Kidney epithelial cell (primary cell): Measurements from ENCODE around the gene CTNNBL1. TPM values are rescaled to one million over a fixed set of nuclear protein-coding genes. Genes with fewer than 3 reads are reported as not detected.

Source experiments
- DNase-seq: peaks from one replicate; pipeline ENCODE4 v3.0.0-alpha.2; 2010; ENCODE audit warnings: low read depth
- H3K27me3 ChIP-seq: 2 replicates; pipeline ENCODE4 v1.6.0; 2011; ENCODE audit warnings: low read length; ENCODE audit not compliant: control insufficient read depth, insufficient read depth
- H3K36me3 ChIP-seq: 2 replicates; pipeline ENCODE4 v1.5.1; 2011; ENCODE audit warnings: low read length; ENCODE audit not compliant: control insufficient read depth, insufficient read depth
- H3K4me3 ChIP-seq: 2 replicates; pipeline ENCODE4 v1.5.1; 2011; ENCODE audit warnings: low read depth, mild to moderate bottlenecking, control low read depth, low read length
- total RNA-seq: library from RNA; depleted of rRNA; stranded (reverse); fragments of >200 nt; gene quantifications from 2 replicates; pipeline ENCODE4 v1.2.3, GENCODE V29; 2015
- TF ChIP-seq, protein P1 (sequence below): IDR thresholded peaks from 2 replicates; pipeline ENCODE4 v1.5.1; 2011; ENCODE audit warnings: mild to moderate bottlenecking, moderate library complexity, low read length, control low read depth, inconsistent platforms; ENCODE audit not compliant: insufficient read depth, poor library complexity, severe bottlenecking

The CTNNBL1 gene
- total RNA-seq, 1 donor from 2014 or later, result 40.5 TPM

DNA sequence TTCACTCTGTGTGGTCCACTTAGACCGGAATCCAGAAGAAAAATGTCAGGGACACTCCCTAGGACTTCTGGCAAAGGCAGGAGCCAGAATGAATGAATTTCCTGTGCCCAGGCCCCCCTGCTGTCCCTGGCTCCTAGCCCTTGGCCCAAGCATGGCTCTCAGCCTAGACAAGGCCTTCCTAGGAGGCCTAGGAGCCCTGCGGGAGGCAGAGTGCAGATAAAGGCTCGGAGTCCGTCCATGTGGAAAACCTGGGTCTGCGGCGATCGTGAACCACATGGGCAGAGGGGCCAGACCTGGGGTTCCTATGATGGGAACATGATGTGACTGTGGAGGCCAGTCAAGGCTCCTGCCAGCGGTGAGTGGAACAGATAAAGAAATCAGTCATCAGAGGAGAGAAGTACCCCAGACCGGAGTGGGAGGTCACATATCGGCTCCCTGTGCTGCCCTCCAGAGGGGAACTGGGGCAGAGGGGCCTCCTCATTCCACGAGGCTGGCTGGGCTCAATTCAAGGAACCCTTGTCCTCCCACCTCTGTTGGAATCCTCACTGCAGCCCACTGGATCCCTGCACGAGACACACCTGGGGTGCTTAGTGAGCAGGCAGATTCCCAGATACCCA is 203.2 kb downstream of the CTNNBL1 start:
- DNase-seq, result no peak
- TF ChIP-seq, protein P1, sequence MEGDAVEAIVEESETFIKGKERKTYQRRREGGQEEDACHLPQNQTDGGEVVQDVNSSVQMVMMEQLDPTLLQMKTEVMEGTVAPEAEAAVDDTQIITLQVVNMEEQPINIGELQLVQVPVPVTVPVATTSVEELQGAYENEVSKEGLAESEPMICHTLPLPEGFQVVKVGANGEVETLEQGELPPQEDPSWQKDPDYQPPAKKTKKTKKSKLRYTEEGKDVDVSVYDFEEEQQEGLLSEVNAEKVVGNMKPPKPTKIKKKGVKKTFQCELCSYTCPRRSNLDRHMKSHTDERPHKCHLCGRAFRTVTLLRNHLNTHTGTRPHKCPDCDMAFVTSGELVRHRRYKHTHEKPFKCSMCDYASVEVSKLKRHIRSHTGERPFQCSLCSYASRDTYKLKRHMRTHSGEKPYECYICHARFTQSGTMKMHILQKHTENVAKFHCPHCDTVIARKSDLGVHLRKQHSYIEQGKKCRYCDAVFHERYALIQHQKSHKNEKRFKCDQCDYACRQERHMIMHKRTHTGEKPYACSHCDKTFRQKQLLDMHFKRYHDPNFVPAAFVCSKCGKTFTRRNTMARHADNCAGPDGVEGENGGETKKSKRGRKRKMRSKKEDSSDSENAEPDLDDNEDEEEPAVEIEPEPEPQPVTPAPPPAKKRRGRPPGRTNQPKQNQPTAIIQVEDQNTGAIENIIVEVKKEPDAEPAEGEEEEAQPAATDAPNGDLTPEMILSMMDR, result peak; percentile 20
- no peak overlapping the region for H3K4me3 ChIP-seq
- peaks cover 24% of the 10 kb centered on the region for H3K27me3 ChIP-seq
- H3K36me3 ChIP-seq, result no peaks in the 10 kb centered on the region

- H3K27me3 ChIP-seq, result peaks cover 36% of the 10 kb centered on the region
- no peak overlapping the region for H3K4me3 ChIP-seq
- no peak for DNase-seq
- TF ChIP-seq, protein P1, result no peak
- no peaks in the 10 kb centered on the region for H3K36me3 ChIP-seq
Measured at GRCh38 chr20:37898233-37899104, 204.6 kb downstream of the CTNNBL1 start.

- H3K4me3 ChIP-seq, result no peak overlapping the region
- H3K27me3 ChIP-seq, result peaks cover 46% of the 10 kb centered on the region
- TF ChIP-seq, protein P1, result no peak
- no peaks in the 10 kb centered on the region for H3K36me3 ChIP-seq
- DNase-seq, result no peak
Measured at GRCh38 chr20:37899105-37900045, 205.5 kb downstream of the CTNNBL1 start.

GRCh38 chr20:37901240-37901639 is 207.4 kb downstream of the CTNNBL1 start:
- DNase-seq, result no peak
- Histone ChIP-seq H3K27me3 (peaks cover 56% of the 10 kb centered on the region), H3K36me3 (no peaks in the 10 kb centered on the region)

More at GRCh38 chr20:37901240-37901639, 207.4 kb downstream of the CTNNBL1 start:
- no peak overlapping the region for H3K4me3 ChIP-seq
- TF ChIP-seq, protein P1, result no peak
